ENCODE results near the gene PLA2G4C. TPM values are rescaled to one million over a fixed set of nuclear protein-coding genes. Genes with fewer than 3 reads are reported as not detected.

The PLA2G4C gene
- 10 to 100 TPM in 3 of 4 donors, 1 to 10 TPM in 1; 4.6 to 21.0 (median 12.4) TPM for total RNA-seq

DNA sequence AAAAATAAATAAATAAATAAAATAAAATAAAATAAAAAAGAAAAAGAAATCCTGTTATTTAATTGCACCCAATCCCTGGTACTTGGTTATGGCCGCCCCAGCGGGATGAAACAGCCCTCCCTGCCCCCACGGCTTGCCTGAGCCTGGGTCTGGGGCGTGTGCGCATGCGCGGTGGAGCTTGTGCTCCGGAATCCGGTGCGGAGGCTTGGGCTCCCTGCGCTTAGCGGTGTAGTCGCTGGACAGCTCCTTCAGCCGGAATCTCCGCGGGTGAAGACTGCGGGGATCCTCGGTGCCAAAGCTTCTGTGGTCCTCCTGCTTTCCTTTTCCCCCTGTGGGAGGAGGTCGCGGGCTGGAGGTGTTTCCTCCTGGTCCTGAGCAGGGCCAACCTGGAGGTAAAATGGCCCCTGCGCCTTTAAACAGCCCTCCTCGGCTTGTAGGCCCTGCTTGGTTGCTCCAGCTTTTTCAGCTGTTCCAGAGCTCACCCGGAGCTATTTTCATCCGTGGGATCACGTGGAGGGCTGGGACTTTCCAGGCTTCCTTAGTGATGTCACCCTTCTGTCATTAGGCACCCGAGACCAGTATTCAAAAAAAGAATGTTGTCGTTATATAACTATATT is at the start of gene PLA2G4C:
TSS of gene PLA2G4C (minus strand) at position 468 of the 617 bp plus-strand sequence. CDS start 4,288 bp downstream, outside the sequence.
- peak within 1 kb of the TSS; percentile 82 to 96 (median 87) for H3K27ac ChIP-seq
- DNase-seq (ENCODE audit: low spot score in 2 of 2): peak; percentile 72 to 76
- peaks cover 0 to 11% (median 0%) of the 10 kb centered on the region in 3 donors for H3K36me3 ChIP-seq
- peak within 1 kb of the TSS; percentile 32 to 59 (median 40) for H3K4me3 ChIP-seq
- no peaks in the 10 kb centered on the region for H3K9me3 ChIP-seq
- no peaks in the 10 kb centered on the region for H3K27me3 ChIP-seq
- peaks cover 0 to 30% (median 9%) of the 10 kb centered on the region in 4 donors for H3K4me1 ChIP-seq
- 0 to 1% methylated on average over 27 of the region's 27 CpGs for WGBS, 2 donors
- TF ChIP-seq POLR2A (IDR thresholded peaks at IDR 0.05): no peak
- TF ChIP-seq CTCF (IDR thresholded peaks at IDR 0.05): peak in 1 of 5 experiments; percentile 16
- TF ChIP-seq EP300 (IDR thresholded peaks at IDR 0.05): peak; percentile 29 to 74

DNA sequence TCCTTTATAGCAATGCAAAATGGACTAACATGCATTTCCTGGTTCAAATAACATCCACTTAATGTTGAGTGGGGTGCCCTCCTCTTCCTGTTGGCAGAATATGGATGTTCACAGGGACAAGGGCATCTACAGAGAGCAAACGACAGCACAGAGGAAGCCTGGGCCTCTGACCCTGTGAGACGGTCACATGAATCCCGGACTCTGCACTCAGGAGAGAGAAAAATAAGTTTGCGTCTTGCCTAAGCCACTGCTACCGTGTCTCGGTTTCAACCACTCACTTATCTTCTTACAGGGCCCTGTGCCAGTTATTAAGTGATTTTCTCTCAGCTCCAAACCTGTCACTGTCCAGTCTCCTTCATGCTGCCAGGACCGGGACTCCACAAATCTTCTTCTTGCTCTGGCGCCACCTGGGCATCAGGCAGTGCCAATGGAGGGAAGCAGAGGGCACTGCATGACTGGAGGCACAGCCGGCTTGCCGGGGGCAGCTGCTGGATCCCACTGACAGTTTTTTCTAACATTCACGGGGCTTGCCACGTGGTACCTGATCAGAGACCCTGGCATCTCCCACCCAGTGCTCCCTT is 47.7 kb upstream of the PLA2G4C start:
- no peaks in the 10 kb centered on the region for H3K4me1 ChIP-seq
- WGBS, 2 donors: 90 to 93% methylated on average over 12 of the region's 12 CpGs
- H3K4me3 ChIP-seq: no peak overlapping the region
- no peak overlapping the region for H3K27ac ChIP-seq
- DNase-seq (ENCODE audit: low spot score in 2 of 2): no peak
- H3K9me3 ChIP-seq: no peaks in the 10 kb centered on the region
- H3K27me3 ChIP-seq: no peaks in the 10 kb centered on the region
- TF ChIP-seq CTCF (IDR thresholded peaks at IDR 0.05) (no peak), POLR2A (IDR thresholded peaks at IDR 0.05) (no peak), EP300 (IDR thresholded peaks at IDR 0.05) (no peak)
- H3K36me3 ChIP-seq: peaks cover 0 to 71% (median 5%) of the 10 kb centered on the region in 3 donors

DNA sequence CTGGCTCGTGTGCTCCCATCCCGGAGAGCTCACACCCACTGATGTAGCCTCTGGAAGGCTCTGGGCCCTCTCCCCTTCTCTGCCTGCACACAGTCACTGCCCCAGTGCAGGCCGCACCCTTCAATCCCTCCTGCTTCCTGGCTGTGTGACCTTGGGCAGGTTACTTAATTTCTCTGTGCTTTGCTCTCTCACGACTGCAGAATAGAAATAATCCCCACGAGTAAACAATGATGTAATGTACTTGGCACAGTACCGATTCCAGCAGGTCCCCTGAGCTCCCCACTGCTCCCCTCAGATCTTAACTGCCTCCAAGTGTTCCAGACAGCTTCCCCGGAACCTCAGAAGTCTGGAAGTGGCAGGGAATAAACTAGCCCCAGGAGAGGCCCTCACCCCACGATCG is 43.4 kb upstream of the PLA2G4C start:
- 52 to 53% methylated on average over 9 of the region's 9 CpGs for WGBS, 2 donors
- no peak for DNase-seq (ENCODE audit: low spot score in 2 of 2)
- H3K27ac ChIP-seq: no peak overlapping the region
- H3K27me3 ChIP-seq: no peaks in the 10 kb centered on the region
- no peaks in the 10 kb centered on the region for H3K9me3 ChIP-seq
- H3K36me3 ChIP-seq: peaks cover 0 to 65% (median 0%) of the 10 kb centered on the region in 3 donors
- no peak overlapping the region for H3K4me3 ChIP-seq
- TF ChIP-seq CTCF (IDR thresholded peaks at IDR 0.05): no peak
- no peak for TF ChIP-seq POLR2A (IDR thresholded peaks at IDR 0.05)
- no peak for TF ChIP-seq EP300 (IDR thresholded peaks at IDR 0.05)
- H3K4me1 ChIP-seq: no peaks in the 10 kb centered on the region

DNA sequence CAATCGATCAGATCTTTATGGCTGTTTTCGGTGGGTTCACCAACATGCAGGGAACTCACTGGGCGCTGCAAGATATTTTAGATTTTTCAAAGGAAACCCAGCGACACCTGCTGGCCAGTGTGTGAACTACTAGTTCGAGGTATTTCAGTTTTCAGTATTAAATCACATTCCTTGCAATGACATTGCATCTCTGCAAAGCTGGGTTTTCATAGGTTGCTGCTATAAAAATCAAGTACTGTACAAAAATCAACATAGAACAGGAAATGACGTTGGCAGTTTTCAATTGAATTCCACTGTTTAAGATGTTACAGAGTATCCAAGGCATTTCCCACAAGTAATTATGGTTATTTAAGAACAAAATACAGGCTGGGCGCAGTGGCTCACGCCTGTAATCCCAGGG is 41.9 kb upstream of the PLA2G4C start:
- DNase-seq (ENCODE audit: low spot score in 2 of 2): peak; percentile 54 to 74

More for the DNA sequence above, 41.9 kb upstream of the PLA2G4C start:
- H3K4me3 ChIP-seq: no peak overlapping the region
- H3K27me3 ChIP-seq: no peaks in the 10 kb centered on the region
- peak; percentile 76 to 89 (median 85) for TF ChIP-seq CTCF (IDR thresholded peaks at IDR 0.05)
- TF ChIP-seq POLR2A (IDR thresholded peaks at IDR 0.05): no peak
- no peaks in the 10 kb centered on the region for H3K9me3 ChIP-seq
- no peak overlapping the region for H3K27ac ChIP-seq
- peaks cover 0 to 66% (median under 1%) of the 10 kb centered on the region in 3 donors for H3K36me3 ChIP-seq
- no peaks in the 10 kb centered on the region for H3K4me1 ChIP-seq
- WGBS, 2 donors: 24 to 25% methylated on average over 8 of the region's 8 CpGs
